ENCODE results near the gene WWOX.

Gene WWOX

GRCh38 chr16:79081297-79082066 is 982.0 kb downstream of the WWOX start:
- H3K9me3 ChIP-seq, result no peaks in the 10 kb centered on the region
- no peak overlapping the region for H3K27ac ChIP-seq
- no peaks in the 10 kb centered on the region for H3K4me1 ChIP-seq (ENCODE audit: control insufficient read depth in 1 of 2, insufficient read depth in 1 of 2, low read depth in 1 of 2, low read length in 1 of 2)
- no peaks in the 10 kb centered on the region for H3K27me3 ChIP-seq
- H3K36me3 ChIP-seq, result no peaks in the 10 kb centered on the region
- TF ChIP-seq CTCF (IDR thresholded peaks at IDR 0.05), result no peak
- H3K4me3 ChIP-seq (ENCODE audit: low read depth in 1 of 2, low read length in 1 of 2), result no peak overlapping the region

GRCh38 chr16:79082970-79083369 is 983.5 kb downstream of the WWOX start:
- Histone ChIP-seq H3K36me3 (no peaks in the 10 kb centered on the region), H3K4me1 (ENCODE audit: control insufficient read depth in 1 of 2, insufficient read depth in 1 of 2, low read depth in 1 of 2, low read length in 1 of 2) (no peaks in the 10 kb centered on the region)
- no peak for TF ChIP-seq CTCF (IDR thresholded peaks at IDR 0.05)

GRCh38 chr16:79083508-79084299 is 984.2 kb downstream of the WWOX start:
- H3K36me3 ChIP-seq, result no peaks in the 10 kb centered on the region
- no peak overlapping the region for H3K27ac ChIP-seq
- no peaks in the 10 kb centered on the region for H3K27me3 ChIP-seq
- no peaks in the 10 kb centered on the region for H3K9me3 ChIP-seq
- TF ChIP-seq CTCF (IDR thresholded peaks at IDR 0.05), result no peak
- H3K4me1 ChIP-seq (ENCODE audit: control insufficient read depth in 1 of 2, insufficient read depth in 1 of 2, low read depth in 1 of 2, low read length in 1 of 2), result no peaks in the 10 kb centered on the region
- H3K4me3 ChIP-seq (ENCODE audit: low read depth in 1 of 2, low read length in 1 of 2), result no peak overlapping the region

More at GRCh38 chr16:79082970-79083369, 983.5 kb downstream of the WWOX start:
- Histone ChIP-seq H3K4me3 (ENCODE audit: low read depth in 1 of 2, low read length in 1 of 2) (no peak overlapping the region), H3K9me3 (no peaks in the 10 kb centered on the region), H3K27me3 (no peaks in the 10 kb centered on the region), H3K27ac (no peak overlapping the region)

- Histone ChIP-seq H3K36me3 (no peaks in the 10 kb centered on the region), H3K9me3 (no peaks in the 10 kb centered on the region), H3K4me3 (ENCODE audit: low read depth in 1 of 2, low read length in 1 of 2) (no peak overlapping the region), H3K4me1 (ENCODE audit: control insufficient read depth in 1 of 2, insufficient read depth in 1 of 2, low read depth in 1 of 2, low read length in 1 of 2) (peaks cover 47 to 48% of the 10 kb centered on the region in 2 experiments), H3K27ac (no peak overlapping the region), H3K27me3 (no peaks in the 10 kb centered on the region)
- TF ChIP-seq CTCF (IDR thresholded peaks at IDR 0.05), result no peak
Measured at GRCh38 chr16:79088971-79089370, 989.5 kb downstream of the WWOX start.

GRCh38 chr16:79089735-79090284 is 990.4 kb downstream of the WWOX start:
- no peak for TF ChIP-seq CTCF (IDR thresholded peaks at IDR 0.05)
- Histone ChIP-seq H3K4me3 (ENCODE audit: low read depth in 1 of 2, low read length in 1 of 2) (peak overlapping the region; percentile 50 to 52), H3K27ac (peak overlapping the region; percentile 63), H3K36me3 (no peaks in the 10 kb centered on the region), H3K27me3 (no peaks in the 10 kb centered on the region), H3K4me1 (ENCODE audit: control insufficient read depth in 1 of 2, insufficient read depth in 1 of 2, low read depth in 1 of 2, low read length in 1 of 2) (peaks cover 55 to 56% of the 10 kb centered on the region in 2 experiments), H3K9me3 (no peaks in the 10 kb centered on the region)
